ENCODE data around the gene CACNA1S.

DNA sequence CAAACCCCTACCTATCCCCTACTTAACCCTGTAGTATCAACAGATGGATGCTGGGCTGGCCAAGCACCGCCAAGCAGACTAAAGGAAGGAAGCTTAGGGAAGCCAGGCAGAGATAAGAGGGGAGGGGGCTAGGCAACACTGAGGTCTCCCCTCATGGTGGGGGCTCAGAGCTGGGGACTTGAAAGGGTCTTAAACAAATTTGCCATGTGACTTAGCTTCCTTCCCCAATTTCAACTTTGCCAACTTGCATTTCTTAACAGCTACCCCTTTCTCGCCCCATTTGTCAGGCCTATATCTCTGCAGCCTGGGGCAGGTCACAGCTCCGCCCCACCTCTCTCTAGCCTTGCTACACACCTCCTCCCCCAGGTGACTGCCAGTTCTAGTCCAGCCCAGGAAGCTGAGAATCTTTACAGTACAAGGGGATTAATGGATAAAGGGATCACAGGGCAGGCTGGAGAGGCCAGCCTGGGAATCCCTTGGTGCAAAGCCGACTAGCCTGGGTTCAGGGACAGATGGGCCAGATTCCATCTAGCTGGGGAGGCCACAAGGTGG lies 92.1 kb downstream of the CACNA1S start:
- TF ChIP-seq POLR2A (IDR thresholded peaks at IDR 0.05), result no peak
- TF ChIP-seq, protein P1, sequence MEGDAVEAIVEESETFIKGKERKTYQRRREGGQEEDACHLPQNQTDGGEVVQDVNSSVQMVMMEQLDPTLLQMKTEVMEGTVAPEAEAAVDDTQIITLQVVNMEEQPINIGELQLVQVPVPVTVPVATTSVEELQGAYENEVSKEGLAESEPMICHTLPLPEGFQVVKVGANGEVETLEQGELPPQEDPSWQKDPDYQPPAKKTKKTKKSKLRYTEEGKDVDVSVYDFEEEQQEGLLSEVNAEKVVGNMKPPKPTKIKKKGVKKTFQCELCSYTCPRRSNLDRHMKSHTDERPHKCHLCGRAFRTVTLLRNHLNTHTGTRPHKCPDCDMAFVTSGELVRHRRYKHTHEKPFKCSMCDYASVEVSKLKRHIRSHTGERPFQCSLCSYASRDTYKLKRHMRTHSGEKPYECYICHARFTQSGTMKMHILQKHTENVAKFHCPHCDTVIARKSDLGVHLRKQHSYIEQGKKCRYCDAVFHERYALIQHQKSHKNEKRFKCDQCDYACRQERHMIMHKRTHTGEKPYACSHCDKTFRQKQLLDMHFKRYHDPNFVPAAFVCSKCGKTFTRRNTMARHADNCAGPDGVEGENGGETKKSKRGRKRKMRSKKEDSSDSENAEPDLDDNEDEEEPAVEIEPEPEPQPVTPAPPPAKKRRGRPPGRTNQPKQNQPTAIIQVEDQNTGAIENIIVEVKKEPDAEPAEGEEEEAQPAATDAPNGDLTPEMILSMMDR (IDR thresholded peaks at IDR 0.05 in 8 of 11, conservative IDR thresholded peaks at IDR 0.05 in 3 of 11), result no peak
